ENCODE data around the gene HS3ST5.
A peak's percentile ranks its signal among the peaks of the same experiment; 100 is the strongest.

HS3ST5 gene

DNA sequence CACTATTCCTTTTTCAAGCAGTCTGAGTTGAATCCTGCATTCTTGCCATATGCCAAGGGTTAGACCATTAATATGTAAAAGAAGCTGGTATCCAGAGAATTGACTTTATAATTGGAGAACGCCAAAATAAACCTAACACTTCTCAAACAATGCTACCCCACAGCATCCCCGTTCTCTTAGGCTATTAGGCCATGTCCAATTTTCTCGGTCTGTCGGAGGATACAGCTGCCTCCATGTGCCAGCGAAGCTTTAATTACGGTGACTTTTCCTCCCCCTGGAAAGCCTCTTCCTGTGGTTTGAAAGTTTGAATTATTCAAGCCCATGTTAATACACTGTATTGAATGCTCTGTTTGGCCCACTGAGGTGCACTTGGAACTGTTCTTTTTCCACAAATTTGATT, 60.5 kb downstream of the HS3ST5 start:
- DNase-seq (ENCODE audit: low read depth): no peak
- no peak for TF ChIP-seq CTCF (IDR thresholded peaks at IDR 0.05; ENCODE audit: control insufficient read depth, extremely low read depth, insufficient read depth)
- H3K4me3 ChIP-seq (ENCODE audit: low read depth, low read length): no peak overlapping the region

DNA sequence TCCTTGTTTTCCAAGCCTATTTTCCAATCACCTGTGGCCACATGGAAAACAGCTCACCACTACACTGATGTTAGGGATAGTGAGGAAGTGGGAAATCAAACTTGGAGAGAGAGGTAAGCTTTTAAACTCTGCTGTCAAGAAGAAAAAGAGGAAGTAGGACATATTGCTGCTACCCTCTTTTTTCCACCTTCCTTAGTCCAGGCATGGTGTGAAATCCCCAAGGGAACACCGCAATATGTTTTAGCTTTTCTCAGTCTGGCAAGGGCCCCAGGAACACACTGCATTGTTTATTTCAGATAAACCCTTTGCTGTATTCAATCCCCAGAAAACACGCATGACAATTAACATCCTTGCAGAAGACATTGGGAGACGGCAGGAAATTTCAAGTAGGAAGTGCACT, 61.3 kb downstream of the HS3ST5 start:
- DNase-seq (ENCODE audit: low read depth): no peak

DNA sequence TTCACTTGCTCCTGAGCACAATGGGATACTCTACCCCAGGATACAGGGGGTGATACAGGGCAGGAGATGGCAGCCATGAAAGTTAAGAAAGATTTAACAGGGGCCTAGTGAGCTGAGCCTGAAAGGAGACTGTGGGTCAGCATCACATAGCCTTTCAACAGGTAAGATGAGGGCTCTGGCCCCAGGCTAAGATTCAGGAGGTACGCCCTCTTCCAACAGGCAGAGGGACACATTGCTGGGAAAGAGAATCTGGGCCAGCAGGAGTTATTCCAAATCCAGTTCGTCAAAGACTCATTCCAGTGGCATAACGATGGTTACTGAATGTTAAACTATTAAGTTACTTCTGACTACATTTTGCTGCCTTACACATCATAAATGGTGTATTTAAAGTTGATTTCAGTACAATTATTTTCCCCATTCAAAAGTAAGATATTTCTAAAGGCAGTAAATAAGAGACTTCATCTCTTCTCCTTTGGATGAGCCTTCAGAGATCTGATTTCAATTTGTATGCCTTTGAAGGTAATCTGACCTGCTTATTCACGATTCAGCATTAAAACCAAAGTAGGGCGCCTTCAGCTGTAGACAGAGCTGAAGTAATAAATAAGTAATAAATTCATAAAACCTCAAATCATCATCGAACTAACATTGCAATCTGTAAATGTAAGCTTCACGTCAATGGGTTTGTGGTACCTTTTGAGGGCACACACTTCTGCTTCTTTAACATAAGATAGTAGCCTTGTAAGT, 62.4 kb downstream of the HS3ST5 start:
- DNase-seq (ENCODE audit: low read depth): no peak
- no peak for TF ChIP-seq CTCF (IDR thresholded peaks at IDR 0.05; ENCODE audit: control insufficient read depth, extremely low read depth, insufficient read depth)
- H3K4me3 ChIP-seq (ENCODE audit: low read depth, low read length): no peak overlapping the region

More for the DNA sequence above, 61.3 kb downstream of the HS3ST5 start:
- no peak for TF ChIP-seq CTCF (IDR thresholded peaks at IDR 0.05; ENCODE audit: control insufficient read depth, extremely low read depth, insufficient read depth)
- no peak overlapping the region for H3K4me3 ChIP-seq (ENCODE audit: low read depth, low read length)

DNA sequence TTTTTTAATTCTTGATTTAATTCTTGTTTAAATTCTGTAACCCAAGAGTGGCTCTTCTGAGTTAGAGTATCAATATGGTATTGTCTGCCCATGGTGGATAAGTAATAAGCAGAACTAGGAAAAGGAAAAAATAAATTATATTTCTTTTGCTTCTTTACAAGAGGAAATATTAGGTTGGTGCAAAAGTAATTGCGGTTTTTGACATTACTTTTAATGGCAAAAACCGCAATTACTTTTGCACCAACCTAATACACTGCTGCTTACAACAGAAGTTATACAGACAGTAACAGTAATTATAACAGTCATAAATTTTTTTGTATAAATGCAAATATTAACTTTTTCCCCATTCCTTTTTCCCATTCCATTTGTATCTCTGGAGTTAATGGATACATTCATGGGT, 65.6 kb downstream of the HS3ST5 start:
- H3K4me3 ChIP-seq (ENCODE audit: low read depth, low read length): no peak overlapping the region
- TF ChIP-seq CTCF (IDR thresholded peaks at IDR 0.05; ENCODE audit: control insufficient read depth, extremely low read depth, insufficient read depth): no peak
- no peak for DNase-seq (ENCODE audit: low read depth)

DNA sequence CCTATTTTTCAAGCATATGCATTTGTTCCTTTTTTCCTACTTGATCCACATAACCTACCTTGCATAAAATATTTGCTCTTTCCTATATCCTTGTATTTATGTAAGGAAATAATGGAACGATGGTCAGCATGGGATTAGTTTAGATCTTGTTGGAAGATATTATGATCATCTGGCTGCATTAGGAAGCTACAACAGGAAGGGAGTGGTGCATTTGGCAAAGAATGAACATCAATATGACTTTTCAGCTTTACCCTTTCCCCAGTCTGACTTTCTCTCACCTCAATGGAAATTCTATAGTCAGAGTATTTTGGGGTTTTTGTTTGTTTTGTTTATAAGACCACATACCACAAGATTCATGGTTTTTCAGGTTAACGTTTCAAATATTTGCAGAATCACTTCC, 66.0 kb downstream of the HS3ST5 start:
- no peak for DNase-seq (ENCODE audit: low read depth)
- H3K4me3 ChIP-seq (ENCODE audit: low read depth, low read length): no peak overlapping the region
- no peak for TF ChIP-seq CTCF (IDR thresholded peaks at IDR 0.05; ENCODE audit: control insufficient read depth, extremely low read depth, insufficient read depth)

DNA sequence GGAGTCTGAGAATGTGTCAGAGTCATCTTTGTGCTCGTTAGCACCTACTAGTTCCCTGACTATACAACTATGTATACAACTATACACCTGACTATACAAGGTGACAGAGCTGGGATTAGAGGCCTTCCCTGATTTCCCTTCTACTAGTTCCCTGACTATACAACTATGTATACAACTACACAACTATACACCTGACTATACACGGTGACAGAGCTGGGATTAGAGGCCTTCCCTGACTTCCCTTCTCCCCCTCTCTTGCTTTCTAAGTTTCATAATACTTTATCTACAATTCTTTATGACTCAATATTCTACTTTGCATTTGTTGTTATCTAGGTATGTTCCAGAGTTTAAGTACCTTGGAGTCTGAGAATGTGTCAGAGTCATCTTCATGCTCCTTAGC, 68.0 kb downstream of the HS3ST5 start:
- TF ChIP-seq CTCF (IDR thresholded peaks at IDR 0.05; ENCODE audit: control insufficient read depth, extremely low read depth, insufficient read depth): no peak
- H3K4me3 ChIP-seq (ENCODE audit: low read depth, low read length): no peak overlapping the region
- DNase-seq (ENCODE audit: low read depth): no peak

GRCh38 chr6:114272582-114272981, 70.2 kb downstream of the HS3ST5 start:
- peak; percentile 0 for DNase-seq (ENCODE audit: low read depth)

More at GRCh38 chr6:114272582-114272981, 70.2 kb downstream of the HS3ST5 start:
- H3K4me3 ChIP-seq (ENCODE audit: low read depth, low read length): no peak overlapping the region
- TF ChIP-seq CTCF (IDR thresholded peaks at IDR 0.05; ENCODE audit: control insufficient read depth, extremely low read depth, insufficient read depth): no peak

Measured in LNCaP clone FGC (cell line).